IPS-18a (cell line): Measurements from ENCODE around the gene ZDHHC3.

Source experiments
- H3K27ac ChIP-seq: one replicate; pipeline ENCODE4 v1.5.1; 2013; ENCODE audit warnings: low read length
- H3K27me3 ChIP-seq: one replicate; pipeline ENCODE4 v1.6.1; 2013; ENCODE audit warnings: mild to moderate bottlenecking, low read length; ENCODE audit not compliant: control insufficient read depth, insufficient read depth
- H3K36me3 ChIP-seq: one replicate; pipeline ENCODE4 v1.6.1; 2013; ENCODE audit warnings: low read depth, low read length; ENCODE audit not compliant: control insufficient read depth
- H3K4me1 ChIP-seq: one replicate; pipeline ENCODE4 v1.6.1; 2013; ENCODE audit warnings: low read depth, low read length; ENCODE audit not compliant: control insufficient read depth
- H3K4me3 ChIP-seq: one replicate; pipeline ENCODE4 v1.5.1; 2013; ENCODE audit warnings: low read length
- H3K9ac ChIP-seq: one replicate; pipeline ENCODE4 v1.6.1; 2013; ENCODE audit warnings: mild to moderate bottlenecking, low read length, moderate library complexity
- H3K9me3 ChIP-seq: one replicate; pipeline ENCODE4 v1.6.1; 2013; ENCODE audit warnings: low read depth, low read length; ENCODE audit not compliant: control insufficient read depth

The ZDHHC3 gene

DNA sequence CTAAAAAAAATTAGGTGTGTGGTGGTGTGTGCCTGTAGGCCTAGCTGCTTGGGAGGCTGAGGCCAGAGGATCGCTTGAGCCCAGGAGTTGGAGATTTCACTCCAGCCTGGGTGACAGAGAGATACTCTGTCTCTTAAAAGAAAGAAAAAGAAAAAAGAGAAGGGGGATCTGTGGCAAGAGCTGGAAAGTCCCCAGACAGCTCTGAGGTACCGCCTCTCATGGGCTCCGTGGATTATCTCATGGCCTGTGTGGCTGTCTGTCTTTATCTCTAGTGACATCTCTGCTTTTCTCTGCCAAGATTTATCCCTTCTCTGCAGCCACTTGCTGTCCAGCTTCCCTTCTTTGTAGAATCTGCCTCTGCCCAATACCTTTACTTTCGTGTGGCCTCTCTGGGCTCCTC lies 5.8 kb upstream of the ZDHHC3 start:
- no peak overlapping the region for H3K27ac ChIP-seq
- H3K4me3 ChIP-seq = no peak overlapping the region
- H3K36me3 ChIP-seq = no peaks in the 10 kb centered on the region
- no peak overlapping the region for H3K9ac ChIP-seq
- H3K4me1 ChIP-seq = peaks cover 5% of the 10 kb centered on the region
- no peaks in the 10 kb centered on the region for H3K27me3 ChIP-seq
- no peaks in the 10 kb centered on the region for H3K9me3 ChIP-seq

GRCh38 chr3:44981220-44981619 lies 5.2 kb upstream of the ZDHHC3 start:
- Histone ChIP-seq H3K36me3 (no peaks in the 10 kb centered on the region), H3K4me3 (no peak overlapping the region), H3K9me3 (no peaks in the 10 kb centered on the region), H3K27ac (no peak overlapping the region), H3K9ac (no peak overlapping the region), H3K4me1 (peaks cover 5% of the 10 kb centered on the region), H3K27me3 (no peaks in the 10 kb centered on the region)

DNA sequence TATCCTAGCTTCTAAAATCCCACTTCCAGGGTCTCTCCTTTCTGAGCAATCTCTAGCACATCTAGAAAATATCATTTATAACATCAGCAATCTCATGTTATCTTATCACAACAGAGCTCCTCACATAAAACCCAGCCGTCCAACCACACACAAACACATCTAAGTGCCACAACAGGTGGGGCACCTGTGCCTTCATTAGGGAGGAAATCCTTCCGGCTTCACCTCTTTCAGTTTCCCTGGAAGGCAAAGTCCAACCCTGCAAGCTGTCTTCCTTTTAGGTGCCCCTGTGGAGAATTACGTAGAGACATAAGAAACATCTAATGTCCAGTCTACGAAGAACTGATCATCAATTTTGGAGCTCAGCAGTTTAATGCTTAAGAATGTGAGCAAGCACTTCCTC lies 1.6 kb downstream of the ZDHHC3 start:
- Histone ChIP-seq H3K36me3 (peaks cover 3% of the 10 kb centered on the region), H3K4me3 (peak overlapping the region; percentile 98), H3K4me1 (peaks cover 12% of the 10 kb centered on the region), H3K27me3 (no peaks in the 10 kb centered on the region), H3K9me3 (no peaks in the 10 kb centered on the region), H3K9ac (no peak overlapping the region), H3K27ac (no peak overlapping the region)

- Histone ChIP-seq H3K36me3 (peaks cover 3% of the 10 kb centered on the region), H3K4me3 (no peak overlapping the region), H3K27ac (no peak overlapping the region), H3K9ac (no peak overlapping the region), H3K4me1 (peaks cover 6% of the 10 kb centered on the region), H3K9me3 (no peaks in the 10 kb centered on the region), H3K27me3 (no peaks in the 10 kb centered on the region)
These were observed 5.0 kb downstream of the ZDHHC3 start for GRCh38 chr3:44970926-44971490.

DNA sequence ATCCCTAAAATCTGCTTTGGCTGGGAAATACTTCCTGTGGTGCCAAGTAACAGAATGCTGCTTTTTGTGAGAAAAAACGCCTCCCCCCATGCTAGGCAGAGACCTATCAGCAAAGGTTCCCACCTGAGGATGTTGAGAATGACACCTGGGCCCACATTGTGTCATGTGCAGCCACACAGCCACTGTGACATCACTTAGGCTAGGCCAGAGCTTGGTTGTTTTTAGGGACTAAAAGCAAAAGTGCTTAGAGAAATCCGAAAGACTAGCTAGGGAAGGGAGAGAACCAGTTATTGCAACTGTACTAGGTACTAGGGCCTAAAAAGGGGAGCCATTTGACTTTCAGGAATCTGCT lies 6.2 kb downstream of the ZDHHC3 start:
- Histone ChIP-seq H3K4me3 (no peak overlapping the region), H3K4me1 (peaks cover 4% of the 10 kb centered on the region), H3K27ac (no peak overlapping the region), H3K9me3 (no peaks in the 10 kb centered on the region), H3K27me3 (no peaks in the 10 kb centered on the region), H3K36me3 (peaks cover 3% of the 10 kb centered on the region), H3K9ac (no peak overlapping the region)

- H3K27ac ChIP-seq = no peak overlapping the region
- no peaks in the 10 kb centered on the region for H3K9me3 ChIP-seq
- no peak overlapping the region for H3K4me3 ChIP-seq
- no peaks in the 10 kb centered on the region for H3K4me1 ChIP-seq
- peaks cover 3% of the 10 kb centered on the region for H3K36me3 ChIP-seq
- no peaks in the 10 kb centered on the region for H3K27me3 ChIP-seq
- no peak overlapping the region for H3K9ac ChIP-seq
These were observed 6.7 kb downstream of the ZDHHC3 start for GRCh38 chr3:44969154-44969827.

- H3K4me3 ChIP-seq = no peak overlapping the region
- no peaks in the 10 kb centered on the region for H3K4me1 ChIP-seq
- no peak overlapping the region for H3K9ac ChIP-seq
- H3K36me3 ChIP-seq = peaks cover 3% of the 10 kb centered on the region
- H3K27ac ChIP-seq = no peak overlapping the region
- H3K9me3 ChIP-seq = no peaks in the 10 kb centered on the region
- H3K27me3 ChIP-seq = no peaks in the 10 kb centered on the region
These were observed 7.5 kb downstream of the ZDHHC3 start for GRCh38 chr3:44968447-44968858.

DNA sequence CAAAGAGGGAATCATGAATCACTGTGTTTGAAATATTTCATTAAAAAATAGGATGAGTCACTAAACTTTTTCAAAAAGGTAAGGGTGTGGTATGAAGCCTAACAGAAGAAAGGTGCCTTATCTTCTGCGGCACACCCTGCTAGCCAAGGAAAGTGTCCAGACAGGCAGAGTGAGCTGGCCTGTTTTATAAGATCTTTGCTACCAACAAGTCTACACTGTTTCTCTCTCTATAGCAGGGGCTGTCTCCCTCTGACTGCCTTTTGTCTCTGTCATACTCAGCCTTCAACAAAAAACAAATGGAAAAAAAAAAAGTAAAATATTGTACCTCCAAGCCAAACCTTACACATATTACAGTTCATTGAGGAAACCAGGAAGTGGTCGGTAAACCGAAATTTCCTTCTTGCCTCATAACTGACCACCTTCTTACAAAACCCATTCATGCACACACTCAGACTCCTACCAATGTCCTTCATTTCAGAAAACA lies 9.1 kb downstream of the ZDHHC3 start:
- H3K36me3 ChIP-seq = peaks cover 3% of the 10 kb centered on the region
- no peaks in the 10 kb centered on the region for H3K27me3 ChIP-seq
- H3K27ac ChIP-seq = no peak overlapping the region
- no peaks in the 10 kb centered on the region for H3K9me3 ChIP-seq
- H3K4me3 ChIP-seq = no peak overlapping the region
- H3K9ac ChIP-seq = no peak overlapping the region
- H3K4me1 ChIP-seq = no peaks in the 10 kb centered on the region

GRCh38 chr3:44965165-44965564 lies 10.8 kb downstream of the ZDHHC3 start:
- no peak overlapping the region for H3K4me3 ChIP-seq
- H3K27ac ChIP-seq = no peak overlapping the region
- H3K9me3 ChIP-seq = no peaks in the 10 kb centered on the region
- H3K36me3 ChIP-seq = no peaks in the 10 kb centered on the region
- no peaks in the 10 kb centered on the region for H3K4me1 ChIP-seq
- no peak overlapping the region for H3K9ac ChIP-seq
- H3K27me3 ChIP-seq = no peaks in the 10 kb centered on the region

DNA sequence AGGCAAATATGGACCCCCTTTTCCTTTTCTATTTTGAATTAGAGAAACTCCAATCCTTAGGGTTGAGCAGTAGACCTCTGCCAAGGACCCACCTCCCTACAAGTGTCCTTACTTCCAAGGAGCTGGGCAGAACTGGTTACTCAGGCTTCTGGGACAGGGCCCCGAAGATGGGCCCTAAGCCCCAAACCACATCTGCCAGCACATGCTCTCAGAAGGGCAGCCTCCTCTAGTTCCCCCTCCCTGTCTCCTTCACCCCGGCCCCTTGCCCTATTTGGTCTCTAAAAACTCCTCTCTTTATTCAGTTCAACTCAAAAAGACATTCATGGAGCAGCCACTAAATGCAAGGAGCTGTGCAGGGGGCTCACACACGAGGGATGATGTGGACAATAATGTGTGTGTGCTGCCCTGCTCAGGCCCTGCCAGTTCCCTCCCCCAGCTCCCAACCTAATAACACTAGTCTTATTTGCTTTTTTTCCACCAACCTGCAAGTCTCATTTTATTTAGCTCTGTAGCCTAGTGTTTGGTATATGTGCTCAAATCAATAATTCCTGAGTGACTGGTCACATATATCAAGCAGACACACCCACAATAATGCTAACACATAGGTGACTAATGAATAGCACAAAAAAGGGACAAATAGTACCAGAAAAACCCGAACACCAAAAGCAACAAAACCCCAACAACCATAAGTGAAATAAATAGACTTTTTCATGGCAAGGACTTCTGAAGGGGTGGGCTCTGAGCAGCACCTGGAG lies 12.2 kb downstream of the ZDHHC3 start:
- no peak overlapping the region for H3K4me3 ChIP-seq
- H3K9me3 ChIP-seq = no peaks in the 10 kb centered on the region
- H3K27ac ChIP-seq = no peak overlapping the region
- no peaks in the 10 kb centered on the region for H3K27me3 ChIP-seq
- H3K9ac ChIP-seq = no peak overlapping the region
- no peaks in the 10 kb centered on the region for H3K4me1 ChIP-seq
- peaks cover 2% of the 10 kb centered on the region for H3K36me3 ChIP-seq

GRCh38 chr3:44962621-44963393 lies 13.2 kb downstream of the ZDHHC3 start:
- no peaks in the 10 kb centered on the region for H3K27me3 ChIP-seq
- H3K9ac ChIP-seq = no peak overlapping the region
- H3K36me3 ChIP-seq = peaks cover 5% of the 10 kb centered on the region
- H3K27ac ChIP-seq = no peak overlapping the region
- no peaks in the 10 kb centered on the region for H3K4me1 ChIP-seq
- no peaks in the 10 kb centered on the region for H3K9me3 ChIP-seq
- no peak overlapping the region for H3K4me3 ChIP-seq
